C4-2B (cell line): Measurements from ENCODE around the gene TMEM179.

Experiments used
- ZFX ChIP-seq: fragments of 450-650 bp; IDR thresholded peaks from 2 replicates; pipeline ENCODE4 v1.6.1; 2017
- TF ChIP-seq, protein P1 (sequence below): fragments of 450-650 bp; conservative IDR thresholded peaks from 2 replicates; pipeline ENCODE4 v1.5.1; 2017; ENCODE audit warnings: mild to moderate bottlenecking

DNA sequence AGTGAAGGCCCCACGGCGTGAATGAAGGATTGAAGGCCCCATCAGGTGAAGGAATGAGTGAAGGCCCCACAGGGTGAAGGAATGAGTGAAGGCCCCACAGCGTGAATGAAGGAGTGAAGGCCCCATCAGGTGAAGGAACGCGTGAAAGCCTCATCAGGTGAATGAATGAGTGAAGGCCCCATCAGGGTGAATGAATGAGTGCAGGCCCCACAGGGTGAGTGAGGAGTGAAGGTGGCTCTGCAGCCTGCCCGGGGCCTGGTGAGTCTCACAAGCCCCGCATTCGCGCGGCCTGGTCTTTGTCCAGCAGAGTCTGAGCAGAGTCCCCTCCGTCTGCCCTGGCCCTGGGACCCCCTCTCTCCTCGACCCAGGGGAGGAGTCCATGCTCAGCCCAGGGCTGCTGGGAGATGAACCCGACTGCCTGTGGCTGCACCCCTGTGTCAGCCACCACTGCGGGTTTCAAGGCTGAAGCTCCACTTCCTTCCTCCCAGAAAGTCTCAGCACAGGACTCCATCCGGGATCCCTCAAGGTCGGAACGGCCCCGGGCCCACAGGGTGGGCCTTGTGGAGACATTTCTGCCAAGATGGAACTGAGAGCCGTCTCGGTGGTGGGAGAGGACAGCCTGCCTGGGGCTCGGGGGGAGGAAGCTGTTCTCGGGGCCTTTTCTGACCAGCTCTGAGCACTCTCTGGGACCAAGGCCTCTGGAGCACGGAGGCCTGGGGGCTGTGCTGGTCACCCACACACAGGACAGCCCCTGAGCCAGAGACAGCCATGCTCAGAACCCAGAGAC is 37.4 kb upstream of the TMEM179 start:
- TF ChIP-seq, protein P1, sequence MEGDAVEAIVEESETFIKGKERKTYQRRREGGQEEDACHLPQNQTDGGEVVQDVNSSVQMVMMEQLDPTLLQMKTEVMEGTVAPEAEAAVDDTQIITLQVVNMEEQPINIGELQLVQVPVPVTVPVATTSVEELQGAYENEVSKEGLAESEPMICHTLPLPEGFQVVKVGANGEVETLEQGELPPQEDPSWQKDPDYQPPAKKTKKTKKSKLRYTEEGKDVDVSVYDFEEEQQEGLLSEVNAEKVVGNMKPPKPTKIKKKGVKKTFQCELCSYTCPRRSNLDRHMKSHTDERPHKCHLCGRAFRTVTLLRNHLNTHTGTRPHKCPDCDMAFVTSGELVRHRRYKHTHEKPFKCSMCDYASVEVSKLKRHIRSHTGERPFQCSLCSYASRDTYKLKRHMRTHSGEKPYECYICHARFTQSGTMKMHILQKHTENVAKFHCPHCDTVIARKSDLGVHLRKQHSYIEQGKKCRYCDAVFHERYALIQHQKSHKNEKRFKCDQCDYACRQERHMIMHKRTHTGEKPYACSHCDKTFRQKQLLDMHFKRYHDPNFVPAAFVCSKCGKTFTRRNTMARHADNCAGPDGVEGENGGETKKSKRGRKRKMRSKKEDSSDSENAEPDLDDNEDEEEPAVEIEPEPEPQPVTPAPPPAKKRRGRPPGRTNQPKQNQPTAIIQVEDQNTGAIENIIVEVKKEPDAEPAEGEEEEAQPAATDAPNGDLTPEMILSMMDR = no peak
- TF ChIP-seq ZFX = no peak
